Testis (tissue), 2 donors: ENCODE data around the gene C5orf58.

Experiments
- POLR2A ChIP-seq: fragments of 450-650 bp; IDR thresholded peaks from one replicate; pipeline ENCODE4 v1.6.1; 2017; ENCODE audit warnings: antibody characterized with exemption, mild to moderate bottlenecking, moderate library complexity
- TF ChIP-seq, protein P1 (sequence below), 3 experiments: fragments of 450-650 bp in 2 of 3; fragments of 200-600 bp in 1 of 3; sonication (generic) in 1 of 3; IDR thresholded peaks; one replicate each; pipeline ENCODE4 v1.5.1; 2016 to 2019; ENCODE audit warnings: antibody characterized with exemption in 3 of 3, mild to moderate bottlenecking in 2 of 3, moderate library complexity in 1 of 3

DNA sequence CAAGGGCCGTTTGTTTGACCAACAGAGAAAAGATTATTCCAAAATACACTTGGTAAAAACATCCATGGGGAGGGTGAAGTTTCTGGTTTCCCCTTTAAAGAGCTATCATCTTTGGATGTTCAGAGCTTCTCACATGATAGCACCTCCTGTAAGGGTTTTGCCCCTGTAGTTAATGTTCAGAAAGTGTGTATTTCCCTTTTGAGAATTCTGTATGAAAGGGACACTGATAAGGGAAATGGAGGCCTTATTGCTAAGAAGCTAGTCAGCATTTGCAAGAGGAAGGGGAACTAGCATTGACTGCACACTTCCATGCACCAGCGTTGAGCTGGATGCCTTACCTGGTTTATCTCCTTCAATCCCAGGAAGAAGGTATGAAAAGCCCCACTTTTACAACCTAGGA is 31.5 kb upstream of the C5orf58 start:
- TF ChIP-seq, protein P1, sequence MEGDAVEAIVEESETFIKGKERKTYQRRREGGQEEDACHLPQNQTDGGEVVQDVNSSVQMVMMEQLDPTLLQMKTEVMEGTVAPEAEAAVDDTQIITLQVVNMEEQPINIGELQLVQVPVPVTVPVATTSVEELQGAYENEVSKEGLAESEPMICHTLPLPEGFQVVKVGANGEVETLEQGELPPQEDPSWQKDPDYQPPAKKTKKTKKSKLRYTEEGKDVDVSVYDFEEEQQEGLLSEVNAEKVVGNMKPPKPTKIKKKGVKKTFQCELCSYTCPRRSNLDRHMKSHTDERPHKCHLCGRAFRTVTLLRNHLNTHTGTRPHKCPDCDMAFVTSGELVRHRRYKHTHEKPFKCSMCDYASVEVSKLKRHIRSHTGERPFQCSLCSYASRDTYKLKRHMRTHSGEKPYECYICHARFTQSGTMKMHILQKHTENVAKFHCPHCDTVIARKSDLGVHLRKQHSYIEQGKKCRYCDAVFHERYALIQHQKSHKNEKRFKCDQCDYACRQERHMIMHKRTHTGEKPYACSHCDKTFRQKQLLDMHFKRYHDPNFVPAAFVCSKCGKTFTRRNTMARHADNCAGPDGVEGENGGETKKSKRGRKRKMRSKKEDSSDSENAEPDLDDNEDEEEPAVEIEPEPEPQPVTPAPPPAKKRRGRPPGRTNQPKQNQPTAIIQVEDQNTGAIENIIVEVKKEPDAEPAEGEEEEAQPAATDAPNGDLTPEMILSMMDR (IDR thresholded peaks at IDR 0.05), result no peak
- no peak for TF ChIP-seq POLR2A
